OCI-LY7 (cell line): ENCODE measurements around the gene MAP6. TPM values are rescaled to one million over a fixed set of nuclear protein-coding genes. Genes with fewer than 3 reads are reported as not detected.

ENCODE experiments used
- BruUV-seq: library from RNA; stranded (reverse); fragments of 400-500 nt; replicated peaks from 2 replicates; lab custom pipeline; 2021; lab: Mats Ljungman, UMichigan
- CTCF ChIA-PET: fragments of 300-600 bp; sonication (Branson Sonifier 250); formaldehyde crosslinking; loops from one replicate; lab custom pipeline; 2022; ENCODE audit warnings: antibody characterized with exemption; ENCODE audit not compliant: unreplicated experiment; lab: Charles Lee
- POLR2A ChIA-PET: fragments of 300-600 bp; sonication (Branson Sonifier 250); formaldehyde crosslinking; loops from one replicate; lab custom pipeline; 2022; ENCODE audit warnings: antibody characterized with exemption; lab: Charles Lee
- DNase-seq: peaks from one replicate; pipeline ENCODE4 v3.0.0-alpha.2; 2015; ENCODE audit warnings: low spot score
- H2AFZ ChIP-seq: fragments of 200-600 bp; sonication (generic), shearing (Covaris generic); 2 replicates; pipeline ENCODE4 v1.6.1; 2014; ENCODE audit warnings: mild to moderate bottlenecking, antibody characterized with exemption, low read length, moderate library complexity
- H3K27ac ChIP-seq: fragments of 200-600 bp; sonication (generic); 2 replicates; pipeline ENCODE4 v1.5.1; 2014; ENCODE audit warnings: mixed run types, low read depth, mild to moderate bottlenecking, moderate library complexity, low read length, inconsistent platforms; ENCODE audit not compliant: poor library complexity, severe bottlenecking
- H3K36me3 ChIP-seq: fragments of 200-600 bp; sonication (generic); 2 replicates; pipeline ENCODE4 v1.6.1; 2014; ENCODE audit warnings: mild to moderate bottlenecking, antibody characterized with exemption, low read length, moderate library complexity, mixed read lengths; ENCODE audit not compliant: insufficient read depth
- H3K4me1 ChIP-seq: fragments of 200-600 bp; sonication (generic); 2 replicates; pipeline ENCODE4 v1.5.1; 2014; ENCODE audit warnings: mild to moderate bottlenecking, low read length; ENCODE audit not compliant: insufficient read depth, poor library complexity, severe bottlenecking
- H3K4me2 ChIP-seq: fragments of 200-600 bp; sonication (generic); 2 replicates; pipeline ENCODE4 v1.6.1; 2014; ENCODE audit warnings: mild to moderate bottlenecking, low read length
- H3K4me3 ChIP-seq: fragments of 200-600 bp; sonication (generic); 2 replicates; pipeline ENCODE4 v1.5.1; 2014; ENCODE audit warnings: mild to moderate bottlenecking, low read depth, low read length; ENCODE audit not compliant: poor library complexity, severe bottlenecking
- H3K79me2 ChIP-seq: fragments of 200-600 bp; sonication (generic); 2 replicates; pipeline ENCODE4 v1.6.1; 2016; ENCODE audit warnings: low read depth, mild to moderate bottlenecking, low read length, moderate library complexity, mixed read lengths; ENCODE audit not compliant: insufficient read depth
- H3K9me2 ChIP-seq: fragments of 200-600 bp; sonication (generic); 2 replicates; pipeline ENCODE4 v1.6.1; 2016; ENCODE audit warnings: mild to moderate bottlenecking, low read length, mixed read lengths; ENCODE audit not compliant: insufficient read depth
- H3K9me3 ChIP-seq: fragments of 200-600 bp; sonication (generic); 2 replicates; pipeline ENCODE4 v1.6.1; 2014; ENCODE audit warnings: mild to moderate bottlenecking, mixed run types, low read length, mixed read lengths
- H4K20me1 ChIP-seq: fragments of 200-600 bp; sonication (generic); 2 replicates; pipeline ENCODE4 v1.6.1; 2014; ENCODE audit warnings: mild to moderate bottlenecking, antibody characterized with exemption, low read length, moderate library complexity, mixed read lengths; ENCODE audit not compliant: insufficient read depth
- EZH2phosphoT487 ChIP-seq: fragments of 200-600 bp; sonication (generic); IDR thresholded peaks from 2 replicates; pipeline ENCODE4 v1.6.1; 2018; ENCODE audit warnings: low read depth, borderline replicate concordance, mild to moderate bottlenecking, mixed run types, antibody characterized with exemption, low read length, moderate library complexity, mixed read lengths
- intact Hi-C: fragments of 100-400 bp; cut with micrococcal nuclease; formaldehyde crosslinking; loops from one replicate; pipeline ENCODE4 v1.10.0; 2022; ENCODE audit not compliant: unreplicated experiment
- total RNA-seq, 2 experiments: library from RNA; depleted of rRNA in 1 of 2; stranded (reverse); fragments of >200 nt in 1 of 2; shearing (Covaris generic) in 1 of 2; gene quantifications; 2 replicates each; pipeline ENCODE4 v1.2.3, GENCODE V29; 2014 to 2022
- TF ChIP-seq, protein P1 (sequence below): fragments of 200-600 bp; sonication (generic); conservative IDR thresholded peaks from 2 replicates; pipeline ENCODE4 v1.5.1; 2014; ENCODE audit warnings: mild to moderate bottlenecking, antibody characterized with exemption, low read length, moderate library complexity, mixed read lengths

The MAP6 gene
- total RNA-seq, 2 experiments from 2014 or later = not detected

DNA sequence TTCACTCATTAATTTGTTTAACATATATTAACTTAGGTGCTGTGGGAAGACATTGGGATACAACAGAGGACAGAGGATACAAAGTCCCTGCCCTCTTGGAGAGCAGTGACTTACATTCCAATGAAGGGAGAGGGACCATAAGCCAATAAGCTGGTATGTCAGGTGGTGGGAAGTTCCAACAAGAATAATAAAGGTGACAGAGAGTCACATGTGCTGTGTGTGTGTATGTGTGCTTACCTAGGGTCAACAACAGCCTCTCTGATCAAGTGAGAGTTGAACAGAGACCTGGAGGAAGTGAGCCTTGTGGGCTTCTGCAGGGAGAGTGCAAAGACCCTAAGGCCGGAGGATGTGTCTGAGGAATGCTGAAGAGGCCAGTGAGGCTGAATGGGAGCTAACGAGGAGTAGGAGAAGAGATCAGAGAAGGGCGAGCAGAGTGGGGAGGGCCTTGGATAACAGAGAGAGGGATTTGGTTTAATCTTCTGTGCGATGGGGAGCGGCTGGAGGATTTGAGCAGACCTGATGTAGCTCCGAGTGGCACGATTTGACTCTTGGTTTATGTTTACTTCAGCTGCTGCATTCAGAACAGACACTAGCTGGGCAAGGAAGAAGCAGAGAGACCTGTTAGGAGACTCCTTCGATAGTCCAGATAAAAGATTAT, 35.3 kb downstream of the MAP6 start:
- no peaks in the 10 kb centered on the region for H3K9me2 ChIP-seq
- no peaks in the 10 kb centered on the region for H3K79me2 ChIP-seq
- no TSS peak for BruUV-seq
- intact Hi-C loops = no loop called here
- no peaks in the 10 kb centered on the region for H3K4me1 ChIP-seq
- H2AFZ ChIP-seq = no peak overlapping the region
- H3K27ac ChIP-seq = no peak overlapping the region
- H3K4me2 ChIP-seq = no peak overlapping the region
- H3K4me3 ChIP-seq = no peak overlapping the region
- DNase-seq = no peak
- TF ChIP-seq EZH2phosphoT487 = no peak
- TF ChIP-seq, protein P1, sequence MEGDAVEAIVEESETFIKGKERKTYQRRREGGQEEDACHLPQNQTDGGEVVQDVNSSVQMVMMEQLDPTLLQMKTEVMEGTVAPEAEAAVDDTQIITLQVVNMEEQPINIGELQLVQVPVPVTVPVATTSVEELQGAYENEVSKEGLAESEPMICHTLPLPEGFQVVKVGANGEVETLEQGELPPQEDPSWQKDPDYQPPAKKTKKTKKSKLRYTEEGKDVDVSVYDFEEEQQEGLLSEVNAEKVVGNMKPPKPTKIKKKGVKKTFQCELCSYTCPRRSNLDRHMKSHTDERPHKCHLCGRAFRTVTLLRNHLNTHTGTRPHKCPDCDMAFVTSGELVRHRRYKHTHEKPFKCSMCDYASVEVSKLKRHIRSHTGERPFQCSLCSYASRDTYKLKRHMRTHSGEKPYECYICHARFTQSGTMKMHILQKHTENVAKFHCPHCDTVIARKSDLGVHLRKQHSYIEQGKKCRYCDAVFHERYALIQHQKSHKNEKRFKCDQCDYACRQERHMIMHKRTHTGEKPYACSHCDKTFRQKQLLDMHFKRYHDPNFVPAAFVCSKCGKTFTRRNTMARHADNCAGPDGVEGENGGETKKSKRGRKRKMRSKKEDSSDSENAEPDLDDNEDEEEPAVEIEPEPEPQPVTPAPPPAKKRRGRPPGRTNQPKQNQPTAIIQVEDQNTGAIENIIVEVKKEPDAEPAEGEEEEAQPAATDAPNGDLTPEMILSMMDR = no peak
- CTCF ChIA-PET = no interaction called here
- no peaks in the 10 kb centered on the region for H3K36me3 ChIP-seq
- H3K9me3 ChIP-seq = no peaks in the 10 kb centered on the region
- H4K20me1 ChIP-seq = no peaks in the 10 kb centered on the region
- POLR2A ChIA-PET = interaction anchor here (0.9 kb wide), 1 partner anchor 11 kb away, joined by 3 read pairs; no protein-coding TSS in a partner anchor

DNA sequence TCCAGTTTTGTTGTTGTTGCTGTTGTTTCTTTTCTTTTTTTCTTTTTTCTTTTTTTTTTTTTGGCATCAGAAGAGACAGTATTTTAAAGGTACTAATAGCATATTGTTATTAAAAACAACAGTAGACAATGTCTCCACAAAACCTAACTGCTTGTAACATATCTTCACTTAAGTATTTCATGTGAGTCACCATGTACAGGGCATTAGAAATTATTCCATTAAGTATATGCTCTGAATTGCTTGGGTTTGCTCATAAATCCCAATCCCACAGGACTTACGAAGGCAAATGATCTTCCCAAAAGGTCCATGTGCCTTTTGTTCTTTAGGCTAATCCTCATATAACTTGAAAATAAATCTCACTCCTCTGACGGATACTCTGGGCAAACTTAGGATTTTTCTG, 35.9 kb downstream of the MAP6 start:
- Histone ChIP-seq H3K27ac (no peak overlapping the region), H3K9me3 (no peaks in the 10 kb centered on the region), H3K4me2 (no peak overlapping the region), H3K36me3 (no peaks in the 10 kb centered on the region), H3K4me3 (no peak overlapping the region), H3K79me2 (no peaks in the 10 kb centered on the region), H4K20me1 (no peaks in the 10 kb centered on the region), H3K9me2 (no peaks in the 10 kb centered on the region), H3K4me1 (no peaks in the 10 kb centered on the region), H2AFZ (no peak overlapping the region)
- CTCF ChIA-PET = no interaction called here
- DNase-seq = no peak
- intact Hi-C loops = no loop called here
- no TSS peak for BruUV-seq
- no peak for TF ChIP-seq EZH2phosphoT487
- TF ChIP-seq, protein P1 = no peak
- POLR2A ChIA-PET = no interaction called here

DNA sequence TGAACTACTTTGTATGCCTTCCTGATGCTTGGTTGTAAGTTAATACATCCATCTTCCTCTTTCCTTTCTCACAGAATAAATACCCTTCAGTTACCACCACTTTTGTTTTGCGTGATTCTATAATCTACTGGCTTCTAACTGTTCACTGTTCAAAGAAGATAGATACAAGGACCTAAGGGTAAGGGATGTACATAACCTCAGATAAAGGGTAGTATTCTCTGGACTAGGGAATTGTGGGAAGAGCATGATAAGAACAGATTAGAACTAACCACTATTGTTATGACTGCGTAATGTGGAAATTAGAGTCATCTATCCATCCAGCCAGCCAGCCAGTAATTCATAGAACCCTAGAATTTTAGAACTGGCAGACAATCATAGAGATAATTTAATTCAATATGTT, 36.4 kb downstream of the MAP6 start:
- no peaks in the 10 kb centered on the region for H4K20me1 ChIP-seq
- CTCF ChIA-PET = no interaction called here
- BruUV-seq = no TSS peak

More for the DNA sequence above, 36.4 kb downstream of the MAP6 start:
- no peak for DNase-seq
- Histone ChIP-seq H3K9me3 (no peaks in the 10 kb centered on the region), H3K79me2 (no peaks in the 10 kb centered on the region), H3K4me2 (no peak overlapping the region), H3K4me1 (no peaks in the 10 kb centered on the region), H2AFZ (no peak overlapping the region), H3K4me3 (no peak overlapping the region), H3K9me2 (no peaks in the 10 kb centered on the region), H3K36me3 (no peaks in the 10 kb centered on the region), H3K27ac (no peak overlapping the region)
- intact Hi-C loops = no loop called here
- POLR2A ChIA-PET = no interaction called here
- TF ChIP-seq, protein P1 = no peak
- TF ChIP-seq EZH2phosphoT487 = no peak
